Thoracic aorta endothelial cell (primary cell): ENCODE measurements around the gene PCNT. TPM values are rescaled to one million over a fixed set of nuclear protein-coding genes. Genes with fewer than 3 reads are reported as not detected.

ENCODE experiments used
- total RNA-seq: library from RNA; depleted of rRNA; stranded (reverse); fragments of >200 nt; gene quantifications from 2 replicates; pipeline ENCODE4 v1.2.3, GENCODE V29; 2012

Gene PCNT
- 30.2 and 32.9 TPM in 2 replicates for total RNA-seq

GRCh38 chr21:46323710-46324389, at the start of gene PCNT, which contains the start of gene C21orf58:
Gene PCNT (plus strand): TSS chr21:46324156. CDS start chr21:46324229, 73 bp downstream.
Gene C21orf58 (minus strand): TSS chr21:46323870. CDS start chr21:46322738, 1,132 bp downstream.

GRCh38 chr21:46285206-46285661, 38.7 kb upstream of the PCNT start, which contains the start of gene MCM3AP:
Gene MCM3AP (minus strand): TSS chr21:46285611. CDS start chr21:46285286, 325 bp downstream.

GRCh38 chr21:46285761-46286647, 38.0 kb upstream of the PCNT start, which contains the start of gene YBEY:
Gene YBEY (plus strand): TSS chr21:46286342. CDS start chr21:46286914, 572 bp downstream.

GRCh38 chr21:46458315-46459023, 134.5 kb downstream of the PCNT start, which contains the start of gene DIP2A:
Gene DIP2A (plus strand): TSS chr21:46458891. CDS start chr21:46459132, 241 bp downstream.

Other genes starting within 250 kb of the PCNT start
- 0.50 and 0.80 TPM in 2 replicates for gene COL6A2, start 226.0 kb upstream of the PCNT start, total RNA-seq
- gene FTCD, start 168.6 kb upstream of the PCNT start, total RNA-seq, result not detected in 2 replicates
- gene SPATC1L, start 139.7 kb upstream of the PCNT start, total RNA-seq, result 6.7 and 8.5 TPM in 2 replicates
- gene LSS, start 95.4 kb upstream of the PCNT start, total RNA-seq, result 68.9 and 102 TPM in 2 replicates
- gene MCM3AP, start 38.5 kb upstream of the PCNT start, total RNA-seq, result 84.2 and 107 TPM in 2 replicates
- 7.6 and 11.6 TPM in 2 replicates for gene YBEY, start 37.8 kb upstream of the PCNT start, total RNA-seq
- gene C21orf58, start 286 bp upstream of the PCNT start, total RNA-seq, result 9.7 and 15.4 TPM in 2 replicates
- 51.0 and 56.0 TPM in 2 replicates for gene DIP2A, start 134.7 kb downstream of the PCNT start, total RNA-seq